ENCODE results near the gene ZNF219. TPM values are rescaled to one million over a fixed set of nuclear protein-coding genes. Genes with fewer than 3 reads are reported as not detected.

The ZNF219 gene
- total RNA-seq, 2 experiments from 2014 or later, result 2.8 to 3.1 TPM

GRCh38 chr14:21108791-21109190, 10.3 kb upstream of the ZNF219 start:
- POLR2A ChIA-PET, result interaction anchor here (1.4 kb wide), 1 partner anchor 19 kb away, joined by 4 read pairs; no protein-coding TSS in a partner anchor

GRCh38 chr14:21107283-21107800, 8.9 kb upstream of the ZNF219 start:
- ATAC-seq, result no peak
- no peak for DNase-seq
- no peaks in the 10 kb centered on the region for H3K9me3 Mint-ChIP-seq (ENCODE audit: insufficient read depth)
- H3K4me1 Mint-ChIP-seq (ENCODE audit: low read depth), result peaks cover 27% of the 10 kb centered on the region
- H3K36me3 Mint-ChIP-seq (ENCODE audit: low read depth), result no peaks in the 10 kb centered on the region
- H3K27me3 Mint-ChIP-seq (ENCODE audit: low read depth), result peaks cover 3% of the 10 kb centered on the region
- ChIA-PET POLR2A (no interaction called here), CTCF (interaction anchor here (8.5 to 10.7 kb wide), 2 partner anchors 13 to 95 kb away, joined by 193 to 225 read pairs; no protein-coding TSS in a partner anchor)
- H3K27ac Mint-ChIP-seq, result no peak overlapping the region
- no peak overlapping the region for H3K4me3 Mint-ChIP-seq

More at GRCh38 chr14:21108791-21109190, 10.3 kb upstream of the ZNF219 start:
- H3K36me3 Mint-ChIP-seq (ENCODE audit: low read depth), result no peaks in the 10 kb centered on the region
- peaks cover 15% of the 10 kb centered on the region for H3K4me1 Mint-ChIP-seq (ENCODE audit: low read depth)
- no peak overlapping the region for H3K4me3 Mint-ChIP-seq
- ATAC-seq (no peak), DNase-seq (no peak)
- H3K27me3 Mint-ChIP-seq (ENCODE audit: low read depth), result peaks cover 3% of the 10 kb centered on the region
- H3K27ac Mint-ChIP-seq, result no peak overlapping the region
- H3K9me3 Mint-ChIP-seq (ENCODE audit: insufficient read depth), result no peaks in the 10 kb centered on the region
- CTCF ChIA-PET, result interaction anchor here (1.5 to 10.7 kb wide), 6 partner anchors 9 to 94 kb away, joined by 6 to 225 read pairs (median 10); no protein-coding TSS in a partner anchor

- no peak for ATAC-seq
- H3K4me1 Mint-ChIP-seq (ENCODE audit: low read depth), result peaks cover 33% of the 10 kb centered on the region
- H3K9me3 Mint-ChIP-seq (ENCODE audit: insufficient read depth), result no peaks in the 10 kb centered on the region
- peaks cover 3% of the 10 kb centered on the region for H3K27me3 Mint-ChIP-seq (ENCODE audit: low read depth)
- H3K36me3 Mint-ChIP-seq (ENCODE audit: low read depth), result no peaks in the 10 kb centered on the region
- ChIA-PET CTCF (interaction anchor here (2.8 to 10.7 kb wide), 7 partner anchors 12 to 108 kb away, joined by 13 to 225 read pairs (median 117); partner anchors contain the start of genes ARHGEF40 and SLC39A2), POLR2A (interaction anchor here (0.5 kb wide), 1 partner anchor 210 kb away, joined by 3 read pairs; no protein-coding TSS in a partner anchor)
- no peak overlapping the region for H3K27ac Mint-ChIP-seq
- H3K4me3 Mint-ChIP-seq, result no peak overlapping the region
- peak; percentile 83 for DNase-seq
Observed at GRCh38 chr14:21106498-21107282, 8.2 kb upstream of the ZNF219 start.

GRCh38 chr14:21106176-21106497, 7.7 kb upstream of the ZNF219 start:
- POLR2A ChIA-PET, result interaction anchor here (0.5 kb wide), 1 partner anchor 211 kb away, joined by 3 read pairs; no protein-coding TSS in a partner anchor

GRCh38 chr14:21105095-21105494, 6.6 kb upstream of the ZNF219 start:
- ChIA-PET CTCF (interaction anchor here (0.6 to 10.7 kb wide), 40 partner anchors 10 to 495 kb away, joined by 3 to 225 read pairs (median 6); partner anchors contain the start of genes ARHGEF40, NDRG2 and SLC39A2), POLR2A (interaction anchor here (1.0 to 1.3 kb wide), 3 partner anchors 11 to 36 kb away, joined by 3 to 5 read pairs (median 5); no protein-coding TSS in a partner anchor)
- peaks cover 6% of the 10 kb centered on the region for H3K27me3 Mint-ChIP-seq (ENCODE audit: low read depth)
- H3K9me3 Mint-ChIP-seq (ENCODE audit: insufficient read depth), result no peaks in the 10 kb centered on the region
- H3K36me3 Mint-ChIP-seq (ENCODE audit: low read depth), result no peaks in the 10 kb centered on the region
- peak overlapping the region; percentile 93 for H3K4me3 Mint-ChIP-seq
- no peak overlapping the region for H3K27ac Mint-ChIP-seq
- ATAC-seq (no peak), DNase-seq (no peak)
- H3K4me1 Mint-ChIP-seq (ENCODE audit: low read depth), result peaks cover 34% of the 10 kb centered on the region

More at GRCh38 chr14:21106176-21106497, 7.7 kb upstream of the ZNF219 start:
- ATAC-seq (no peak), DNase-seq (no peak)
- Mint-ChIP-seq H3K36me3 (ENCODE audit: low read depth) (no peaks in the 10 kb centered on the region), H3K27ac (no peak overlapping the region), H3K4me1 (ENCODE audit: low read depth) (peaks cover 34% of the 10 kb centered on the region), H3K27me3 (ENCODE audit: low read depth) (peaks cover 3% of the 10 kb centered on the region), H3K4me3 (no peak overlapping the region), H3K9me3 (ENCODE audit: insufficient read depth) (no peaks in the 10 kb centered on the region)
- CTCF ChIA-PET, result interaction anchor here (2.8 to 10.7 kb wide), 7 partner anchors 12 to 108 kb away, joined by 13 to 225 read pairs (median 117); partner anchors contain the start of genes ARHGEF40 and SLC39A2

GRCh38 chr14:21104448-21105060, 6.1 kb upstream of the ZNF219 start:
- Mint-ChIP-seq H3K9me3 (ENCODE audit: insufficient read depth) (no peaks in the 10 kb centered on the region), H3K27ac (peak overlapping the region; percentile 91), H3K4me3 (peak overlapping the region; percentile 93), H3K4me1 (ENCODE audit: low read depth) (peaks cover 36% of the 10 kb centered on the region), H3K27me3 (ENCODE audit: low read depth) (peaks cover 8% of the 10 kb centered on the region), H3K36me3 (ENCODE audit: low read depth) (no peaks in the 10 kb centered on the region)
- ChIA-PET CTCF (interaction anchor here (0.6 to 10.7 kb wide), 43 partner anchors 8 to 495 kb away, joined by 3 to 225 read pairs (median 6); partner anchors contain the start of genes ARHGEF40, NDRG2 and SLC39A2), POLR2A (interaction anchor here (1.0 to 2.8 kb wide), 5 partner anchors 10 to 90 kb away, joined by 3 to 11 read pairs (median 5); no protein-coding TSS in a partner anchor)
- DNase-seq, result peak; percentile 74
- peak; percentile 48 for ATAC-seq

- H3K4me3 Mint-ChIP-seq, result peak overlapping the region; percentile 93
- ATAC-seq (peak; percentile 89), DNase-seq (peak; percentile 97)
- H3K9me3 Mint-ChIP-seq (ENCODE audit: insufficient read depth), result no peaks in the 10 kb centered on the region
- H3K36me3 Mint-ChIP-seq (ENCODE audit: low read depth), result no peaks in the 10 kb centered on the region
- CTCF ChIA-PET, result interaction anchor here (0.8 to 10.7 kb wide), 42 partner anchors 9 to 494 kb away, joined by 3 to 225 read pairs (median 6); partner anchors contain the start of genes ARHGEF40, NDRG2 and SLC39A2
- H3K27ac Mint-ChIP-seq, result peak overlapping the region; percentile 91
- peaks cover 14% of the 10 kb centered on the region for H3K27me3 Mint-ChIP-seq (ENCODE audit: low read depth)
- POLR2A ChIA-PET, result interaction anchor here (1.0 to 2.8 kb wide), 7 partner anchors 10 to 89 kb away, joined by 3 to 11 read pairs (median 5); partner anchors contain the start of gene ARHGEF40
- peaks cover 43% of the 10 kb centered on the region for H3K4me1 Mint-ChIP-seq (ENCODE audit: low read depth)
Observed at GRCh38 chr14:21103710-21104447, 5.4 kb upstream of the ZNF219 start.

GRCh38 chr14:21103411-21103709, 4.9 kb upstream of the ZNF219 start:
- peaks cover 17% of the 10 kb centered on the region for H3K27me3 Mint-ChIP-seq (ENCODE audit: low read depth)
- ChIA-PET CTCF (interaction anchor here (1.0 to 10.7 kb wide), 18 partner anchors 9 to 435 kb away, joined by 3 to 225 read pairs (median 9); partner anchors contain the start of genes ARHGEF40, NDRG2 and SLC39A2), POLR2A (interaction anchor here (1.0 to 2.8 kb wide), 4 partner anchors 15 to 59 kb away, joined by 3 to 11 read pairs (median 4); partner anchors contain the start of gene ARHGEF40)
- no peaks in the 10 kb centered on the region for H3K36me3 Mint-ChIP-seq (ENCODE audit: low read depth)
- DNase-seq (no peak), ATAC-seq (peak; percentile 1)
- peak overlapping the region; percentile 91 for H3K27ac Mint-ChIP-seq
- H3K4me1 Mint-ChIP-seq (ENCODE audit: low read depth), result peaks cover 45% of the 10 kb centered on the region
- no peaks in the 10 kb centered on the region for H3K9me3 Mint-ChIP-seq (ENCODE audit: insufficient read depth)
- peak overlapping the region; percentile 93 for H3K4me3 Mint-ChIP-seq

GRCh38 chr14:21102521-21103410, 4.3 kb upstream of the ZNF219 start:
- Mint-ChIP-seq H3K36me3 (ENCODE audit: low read depth) (no peaks in the 10 kb centered on the region), H3K27ac (peak overlapping the region; percentile 91), H3K4me1 (ENCODE audit: low read depth) (peaks cover 45% of the 10 kb centered on the region), H3K4me3 (peak overlapping the region; percentile 93), H3K27me3 (ENCODE audit: low read depth) (peaks cover 17% of the 10 kb centered on the region), H3K9me3 (ENCODE audit: insufficient read depth) (no peaks in the 10 kb centered on the region)
- POLR2A ChIA-PET, result interaction anchor here (1.0 to 2.8 kb wide), 4 partner anchors 14 to 58 kb away, joined by 3 to 11 read pairs (median 4); partner anchors contain the start of gene ARHGEF40
- DNase-seq (no peak), ATAC-seq (no peak)
- CTCF ChIA-PET, result interaction anchor here (1.1 to 10.7 kb wide), 12 partner anchors 8 to 422 kb away, joined by 3 to 225 read pairs (median 20); partner anchors contain the start of gene ARHGEF40

All from activated CD8-positive, alpha-beta T cell treated with anti-CD3 and anti-CD28 coated beads, Interleukin-2, amount 10 ng/mL, durations not matched to agents 7 days and 5 days (primary cell).